ENCODE measurements around the gene ABHD12.

ABHD12 gene

DNA sequence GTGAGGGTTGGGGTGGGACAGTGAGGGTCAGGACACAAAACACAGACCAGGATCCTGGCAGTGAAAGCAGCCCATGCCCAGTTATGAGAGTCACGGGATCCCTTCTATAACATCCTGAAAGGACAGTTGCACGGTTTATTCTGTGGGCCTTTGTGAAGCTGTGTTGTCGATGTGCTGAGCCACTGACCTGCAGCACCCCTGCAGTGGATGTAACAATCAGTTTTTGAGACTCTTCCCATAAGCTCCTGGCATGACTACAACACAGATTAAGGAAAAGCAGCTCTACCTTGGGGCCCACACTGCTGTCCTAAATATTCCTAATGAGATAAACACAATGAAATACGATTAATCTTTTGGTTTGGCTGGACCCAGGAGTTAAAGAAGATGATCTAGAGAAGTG is 139.1 kb downstream of the ABHD12 start:
- Histone ChIP-seq H3K4me3 (replicated peaks; ENCODE audit: insufficient read depth, low read length) (no peak overlapping the region), H3K27ac (replicated peaks) (no peak overlapping the region), H3K27me3 (ENCODE audit: insufficient read depth, poor library complexity, severe bottlenecking) (no peaks in the 10 kb centered on the region)
- no peak for TF ChIP-seq SPI1 (IDR thresholded peaks at IDR 0.05; ENCODE audit: borderline replicate concordance, low read depth)
- TF ChIP-seq, protein P1, sequence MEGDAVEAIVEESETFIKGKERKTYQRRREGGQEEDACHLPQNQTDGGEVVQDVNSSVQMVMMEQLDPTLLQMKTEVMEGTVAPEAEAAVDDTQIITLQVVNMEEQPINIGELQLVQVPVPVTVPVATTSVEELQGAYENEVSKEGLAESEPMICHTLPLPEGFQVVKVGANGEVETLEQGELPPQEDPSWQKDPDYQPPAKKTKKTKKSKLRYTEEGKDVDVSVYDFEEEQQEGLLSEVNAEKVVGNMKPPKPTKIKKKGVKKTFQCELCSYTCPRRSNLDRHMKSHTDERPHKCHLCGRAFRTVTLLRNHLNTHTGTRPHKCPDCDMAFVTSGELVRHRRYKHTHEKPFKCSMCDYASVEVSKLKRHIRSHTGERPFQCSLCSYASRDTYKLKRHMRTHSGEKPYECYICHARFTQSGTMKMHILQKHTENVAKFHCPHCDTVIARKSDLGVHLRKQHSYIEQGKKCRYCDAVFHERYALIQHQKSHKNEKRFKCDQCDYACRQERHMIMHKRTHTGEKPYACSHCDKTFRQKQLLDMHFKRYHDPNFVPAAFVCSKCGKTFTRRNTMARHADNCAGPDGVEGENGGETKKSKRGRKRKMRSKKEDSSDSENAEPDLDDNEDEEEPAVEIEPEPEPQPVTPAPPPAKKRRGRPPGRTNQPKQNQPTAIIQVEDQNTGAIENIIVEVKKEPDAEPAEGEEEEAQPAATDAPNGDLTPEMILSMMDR (IDR thresholded peaks at IDR 0.05; ENCODE audit: insufficient read depth, low read length) = no peak
- no peak for TF ChIP-seq GABPA (IDR thresholded peaks at IDR 0.05; ENCODE audit: low read depth)
- TF ChIP-seq, protein P2, sequence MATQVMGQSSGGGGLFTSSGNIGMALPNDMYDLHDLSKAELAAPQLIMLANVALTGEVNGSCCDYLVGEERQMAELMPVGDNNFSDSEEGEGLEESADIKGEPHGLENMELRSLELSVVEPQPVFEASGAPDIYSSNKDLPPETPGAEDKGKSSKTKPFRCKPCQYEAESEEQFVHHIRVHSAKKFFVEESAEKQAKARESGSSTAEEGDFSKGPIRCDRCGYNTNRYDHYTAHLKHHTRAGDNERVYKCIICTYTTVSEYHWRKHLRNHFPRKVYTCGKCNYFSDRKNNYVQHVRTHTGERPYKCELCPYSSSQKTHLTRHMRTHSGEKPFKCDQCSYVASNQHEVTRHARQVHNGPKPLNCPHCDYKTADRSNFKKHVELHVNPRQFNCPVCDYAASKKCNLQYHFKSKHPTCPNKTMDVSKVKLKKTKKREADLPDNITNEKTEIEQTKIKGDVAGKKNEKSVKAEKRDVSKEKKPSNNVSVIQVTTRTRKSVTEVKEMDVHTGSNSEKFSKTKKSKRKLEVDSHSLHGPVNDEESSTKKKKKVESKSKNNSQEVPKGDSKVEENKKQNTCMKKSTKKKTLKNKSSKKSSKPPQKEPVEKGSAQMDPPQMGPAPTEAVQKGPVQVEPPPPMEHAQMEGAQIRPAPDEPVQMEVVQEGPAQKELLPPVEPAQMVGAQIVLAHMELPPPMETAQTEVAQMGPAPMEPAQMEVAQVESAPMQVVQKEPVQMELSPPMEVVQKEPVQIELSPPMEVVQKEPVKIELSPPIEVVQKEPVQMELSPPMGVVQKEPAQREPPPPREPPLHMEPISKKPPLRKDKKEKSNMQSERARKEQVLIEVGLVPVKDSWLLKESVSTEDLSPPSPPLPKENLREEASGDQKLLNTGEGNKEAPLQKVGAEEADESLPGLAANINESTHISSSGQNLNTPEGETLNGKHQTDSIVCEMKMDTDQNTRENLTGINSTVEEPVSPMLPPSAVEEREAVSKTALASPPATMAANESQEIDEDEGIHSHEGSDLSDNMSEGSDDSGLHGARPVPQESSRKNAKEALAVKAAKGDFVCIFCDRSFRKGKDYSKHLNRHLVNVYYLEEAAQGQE (IDR thresholded peaks at IDR 0.05; ENCODE audit: insufficient replicate concordance, low read depth) = no peak
- no peak for DNase-seq (ENCODE audit: low read depth in 1 of 2, low spot score in 1 of 2)

DNA sequence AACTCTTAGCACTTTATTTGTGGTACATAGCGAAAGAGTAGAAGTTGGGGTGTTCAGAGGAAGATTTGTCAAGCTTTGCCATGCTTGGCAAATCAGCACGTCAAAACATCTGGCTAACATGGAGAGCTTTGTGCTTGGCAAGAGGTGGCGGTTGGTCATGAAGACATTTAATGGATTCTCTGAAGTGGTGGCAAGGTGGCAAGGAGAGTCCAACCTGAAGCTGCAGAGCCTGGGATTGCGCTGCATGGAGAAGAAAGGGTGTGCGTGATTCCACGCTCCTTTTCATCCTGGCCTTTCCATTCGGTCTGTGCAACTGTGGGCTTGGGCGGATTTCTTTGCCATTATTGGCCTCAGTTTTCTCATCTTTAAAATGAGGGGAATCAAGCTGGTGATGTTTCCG is 139.6 kb downstream of the ABHD12 start:
- Histone ChIP-seq H3K4me3 (replicated peaks; ENCODE audit: insufficient read depth, low read length) (no peak overlapping the region), H3K27ac (replicated peaks) (no peak overlapping the region), H3K27me3 (ENCODE audit: insufficient read depth, poor library complexity, severe bottlenecking) (no peaks in the 10 kb centered on the region)
- TF ChIP-seq SPI1 (IDR thresholded peaks at IDR 0.05; ENCODE audit: borderline replicate concordance, low read depth) (no peak), POLR2AphosphoS5 (IDR thresholded peaks at IDR 0.05; ENCODE audit: low read depth) (no peak), GABPA (IDR thresholded peaks at IDR 0.05; ENCODE audit: low read depth) (no peak)
- TF ChIP-seq, protein P2 (IDR thresholded peaks at IDR 0.05; ENCODE audit: insufficient replicate concordance, low read depth) = no peak
- TF ChIP-seq, protein P1 (IDR thresholded peaks at IDR 0.05; ENCODE audit: insufficient read depth, low read length) = no peak
- DNase-seq (ENCODE audit: low read depth in 1 of 2, low spot score in 1 of 2) = no peak

DNA sequence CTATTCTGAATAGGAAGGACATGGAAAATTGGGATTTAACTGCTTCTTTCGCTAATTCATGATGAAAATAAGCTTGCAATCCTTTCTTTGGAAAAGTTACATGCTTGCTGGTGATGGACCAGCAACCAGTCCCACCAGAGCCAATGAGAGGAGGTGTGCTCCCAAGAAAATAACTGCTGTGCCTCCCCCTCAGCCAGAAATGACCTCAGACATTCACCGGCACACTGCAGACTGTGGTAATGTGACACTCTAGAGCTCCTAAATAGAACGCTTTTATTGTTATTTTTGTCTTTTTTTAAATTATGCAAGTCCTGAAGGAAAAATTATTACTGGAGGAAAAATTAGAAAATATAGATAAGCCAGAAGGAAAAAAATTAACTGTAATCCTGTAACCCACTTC is 140.1 kb downstream of the ABHD12 start:
- TF ChIP-seq, protein P2 (IDR thresholded peaks at IDR 0.05; ENCODE audit: insufficient replicate concordance, low read depth) = no peak
- TF ChIP-seq POLR2AphosphoS5 (IDR thresholded peaks at IDR 0.05; ENCODE audit: low read depth) = no peak
- TF ChIP-seq, protein P1 (IDR thresholded peaks at IDR 0.05; ENCODE audit: insufficient read depth, low read length) = no peak
- TF ChIP-seq GABPA (IDR thresholded peaks at IDR 0.05; ENCODE audit: low read depth) = no peak
- TF ChIP-seq SPI1 (IDR thresholded peaks at IDR 0.05; ENCODE audit: borderline replicate concordance, low read depth) = no peak
- DNase-seq (ENCODE audit: low read depth in 1 of 2, low spot score in 1 of 2) = no peak
- Histone ChIP-seq H3K27ac (replicated peaks) (no peak overlapping the region), H3K27me3 (ENCODE audit: insufficient read depth, poor library complexity, severe bottlenecking) (no peaks in the 10 kb centered on the region), H3K4me3 (replicated peaks; ENCODE audit: insufficient read depth, low read length) (no peak overlapping the region)
